HEK293 (cell line): ENCODE results near the gene NDOR1.

Source experiments
- CTCF ChIA-PET: fragments of 350-600 bp; formaldehyde crosslinking; extraction: SDS; loops from one replicate; lab custom pipeline; 2021; ENCODE audit warnings: antibody characterized with exemption; lab: Yijun Ruan, JAX
- POLR2A ChIA-PET: fragments of 300-600 bp; formaldehyde crosslinking; extraction: SDS; loops from one replicate; lab custom pipeline; 2020; ENCODE audit warnings: antibody characterized with exemption, inconsistent platforms; lab: Yijun Ruan, JAX
- H3K27ac ChIP-seq: fragments of 200-500 bp; sonication (Bioruptor generic); 2 replicates; pipeline ENCODE4 v1.5.1; 2014; ENCODE audit warnings: low read depth, low read length, control low read depth, inconsistent platforms; ENCODE audit errors: extremely low read depth
- H3K36me3 ChIP-seq, 2 experiments: fragments of 200-500 bp in 1 of 2; sonication (Bioruptor generic) in 1 of 2; 1 replicate in 1 of 2; 2 replicates in 1 of 2; pipeline ENCODE4 v1.5.1; 2014 to 2017; ENCODE audit warnings: inconsistent platforms in 2 of 2, low read length in 2 of 2; ENCODE audit not compliant: control insufficient read depth in 2 of 2, insufficient read depth in 1 of 2
- H3K4me1 ChIP-seq: fragments of 200-500 bp; sonication (Bioruptor generic); 2 replicates; pipeline ENCODE4 v1.5.1; 2014; ENCODE audit warnings: mild to moderate bottlenecking, low read length, inconsistent platforms; ENCODE audit not compliant: control insufficient read depth, insufficient read depth
- H3K4me3 ChIP-seq: 2 replicates; pipeline ENCODE4 v1.5.1; 2011; ENCODE audit warnings: low read depth, mild to moderate bottlenecking, control low read depth, low read length, moderate library complexity
- H3K9me3 ChIP-seq: fragments of 200-500 bp; sonication (Bioruptor generic); 2 replicates; pipeline ENCODE4 v1.5.1; 2014; ENCODE audit warnings: low read depth, low read length, inconsistent platforms; ENCODE audit not compliant: control insufficient read depth, insufficient read depth
- GLI4 ChIP-seq: fragments of 450-650 bp; formaldehyde crosslinking; IDR thresholded peaks from 2 replicates; pipeline ENCODE4 v1.5.1; 2016; ENCODE audit warnings: missing biosample characterization, missing genetic modification characterization
- HIC1 ChIP-seq: fragments of 450-650 bp; formaldehyde crosslinking; IDR thresholded peaks from 2 replicates; pipeline ENCODE4 v1.5.1; 2016; ENCODE audit warnings: missing biosample characterization, missing genetic modification characterization
- PATZ1 ChIP-seq: fragments of 450-650 bp; formaldehyde crosslinking; IDR thresholded peaks from 2 replicates; pipeline ENCODE4 v1.5.1; 2016; ENCODE audit warnings: missing biosample characterization, missing genetic modification characterization
- PRDM2 ChIP-seq: fragments of 450-650 bp; formaldehyde crosslinking; IDR thresholded peaks from 2 replicates; pipeline ENCODE4 v1.5.1; 2016; ENCODE audit warnings: missing biosample characterization, missing genetic modification characterization, borderline replicate concordance
- ZBTB48 ChIP-seq: fragments of 450-650 bp; formaldehyde crosslinking; IDR thresholded peaks from 2 replicates; pipeline ENCODE4 v1.5.1; 2016; ENCODE audit warnings: missing biosample characterization, missing genetic modification characterization
- ZFHX2 ChIP-seq: fragments of 450-650 bp; formaldehyde crosslinking; conservative IDR thresholded peaks from 2 replicates; pipeline ENCODE4 v1.5.1; 2016; ENCODE audit warnings: missing biosample characterization, missing genetic modification characterization
- ZFP69B ChIP-seq: fragments of 450-650 bp; formaldehyde crosslinking; IDR thresholded peaks from 2 replicates; pipeline ENCODE4 v1.5.1; 2016; ENCODE audit warnings: missing biosample characterization, missing genetic modification characterization
- ZIC2 ChIP-seq: fragments of 450-650 bp; formaldehyde crosslinking; IDR thresholded peaks from 2 replicates; pipeline ENCODE4 v1.5.1; 2016; ENCODE audit warnings: missing biosample characterization, missing genetic modification characterization
- ZNF112 ChIP-seq: fragments of 450-650 bp; formaldehyde crosslinking; IDR thresholded peaks from 2 replicates; pipeline ENCODE4 v1.5.0; 2017; ENCODE audit warnings: missing biosample characterization, missing genetic modification characterization
- ZNF140 ChIP-seq: fragments of 450-650 bp; formaldehyde crosslinking; IDR thresholded peaks from 2 replicates; pipeline ENCODE4 v1.5.1; 2016; ENCODE audit warnings: missing biosample characterization, missing genetic modification characterization
- ZNF324 ChIP-seq: fragments of 450-650 bp; formaldehyde crosslinking; IDR thresholded peaks from 2 replicates; pipeline ENCODE4 v1.5.1; 2016; ENCODE audit warnings: missing biosample characterization, missing genetic modification characterization
- ZNF341 ChIP-seq: fragments of 450-650 bp; formaldehyde crosslinking; IDR thresholded peaks from 2 replicates; pipeline ENCODE4; 2016; ENCODE audit warnings: low read depth, missing biosample characterization, missing genetic modification characterization
- ZNF449 ChIP-seq: fragments of 450-650 bp; formaldehyde crosslinking; IDR thresholded peaks from 2 replicates; pipeline ENCODE4 v1.5.1; 2017; ENCODE audit warnings: missing biosample characterization, mild to moderate bottlenecking, missing genetic modification characterization, moderate library complexity
- ZNF518A ChIP-seq: fragments of 450-650 bp; formaldehyde crosslinking; conservative IDR thresholded peaks from 2 replicates; pipeline ENCODE4 v1.5.1; 2016; ENCODE audit warnings: low read depth, missing biosample characterization, missing genetic modification characterization
- ZNF645 ChIP-seq: fragments of 450-650 bp; formaldehyde crosslinking; IDR thresholded peaks from 2 replicates; pipeline ENCODE4; 2016; ENCODE audit warnings: missing biosample characterization, missing genetic modification characterization
- ZNF707 ChIP-seq: fragments of 450-650 bp; formaldehyde crosslinking; IDR thresholded peaks from 2 replicates; pipeline ENCODE4 v1.5.1; 2016; ENCODE audit warnings: missing biosample characterization, missing genetic modification characterization
- ZNF837 ChIP-seq: fragments of 450-650 bp; formaldehyde crosslinking; IDR thresholded peaks from 2 replicates; pipeline ENCODE4 v1.5.1; 2016; ENCODE audit warnings: missing biosample characterization, missing genetic modification characterization

The NDOR1 gene

GRCh38 chr9:137236238-137236935 lies 30.9 kb downstream of the NDOR1 start (continued):
- TF ChIP-seq PRDM2 (no peak), ZNF140 (tag by site-specific recombination) (no peak), ZFP69B (tag by site-specific recombination) (0 out of 2 replicates have a peak, but pooled peaks have one; percentile 18), ZNF707 (no peak), ZNF449 (tag by site-specific recombination) (peak; percentile 49; the same call in 1 of the 2 replicates), ZNF518A (no peak), ZNF324 (0 out of 2 replicates have a peak, but pooled peaks have one; percentile 56), ZFHX2 (peak; percentile 87), ZNF837 (no peak), ZNF341 (peak; percentile 70), ZIC2 (tag by site-specific recombination) (peak; percentile 95)

- CTCF ChIA-PET, result interaction anchor here (0.6 to 3.4 kb wide), 82 partner anchors 8 to 500 kb away, joined by 3 to 45 read pairs (median 5); partner anchors contain the start of genes ANAPC2, CYSRT1, DPH7 and LCN8
- no peak overlapping the region; the same call in 1 of the 2 replicates for H3K4me3 ChIP-seq
- no peaks in the 10 kb centered on the region for H3K9me3 ChIP-seq
- POLR2A ChIA-PET, result interaction anchor here (0.5 to 11.5 kb wide), 22 partner anchors 8 to 190 kb away, joined by 3 to 336 read pairs (median 4); partner anchors contain the start of genes ANAPC2, CYSRT1, EXD3 and MAN1B1
- peaks cover 0 to 11% of the 10 kb centered on the region in 2 experiments; a peak in 1 of 3 replicates for H3K36me3 ChIP-seq
- H3K4me1 ChIP-seq, result peaks cover 3% of the 10 kb centered on the region; the same call in 1 of the 2 replicates
- H3K27ac ChIP-seq, result no peak overlapping the region
- 0 out of 2 replicates have a peak, but pooled peaks have one; percentile 1 for TF ChIP-seq ZBTB48
- TF ChIP-seq ZNF112 (tag by site-specific recombination), result no peak
- 0 out of 2 replicates have a peak, but pooled peaks have one; percentile 4 for TF ChIP-seq ZNF645 (tag by site-specific recombination)
- peak; percentile 31; the same call in 1 of the 2 replicates for TF ChIP-seq PATZ1
- TF ChIP-seq HIC1 (tag by site-specific recombination), result peak; percentile 60; the same call in 1 of the 2 replicates
- peak; percentile 10; the same call in 1 of the 2 replicates for TF ChIP-seq GLI4 (tag by site-specific recombination)
Measured at GRCh38 chr9:137236936-137237421, 31.5 kb downstream of the NDOR1 start.
